ENCODE data around the gene ZBTB4. TPM values are rescaled to one million over a fixed set of nuclear protein-coding genes. Genes with fewer than 3 reads are reported as not detected.

ZBTB4 gene
- polyA plus RNA-seq, 1 donor = 65.6 TPM

DNA sequence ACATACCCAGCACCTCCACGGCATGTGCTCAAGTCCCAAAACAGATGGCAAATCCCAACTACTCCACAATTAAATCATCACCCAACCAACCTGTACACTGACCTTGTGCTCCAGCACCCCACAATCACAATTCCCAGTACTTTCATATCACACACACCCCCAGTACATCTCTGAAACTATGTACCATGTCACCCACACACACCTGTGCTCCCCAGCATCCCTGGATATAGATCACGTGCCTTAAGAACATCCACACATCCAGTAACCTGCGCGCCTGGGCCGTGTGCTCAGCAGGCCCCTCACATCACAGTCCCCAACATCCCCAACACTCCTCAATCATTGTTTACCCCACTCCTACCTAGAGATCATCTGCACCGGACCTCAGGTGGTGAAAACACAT is 69.7 kb downstream of the ZBTB4 start:
- H3K36me3 ChIP-seq (ENCODE audit: control insufficient read depth, insufficient read depth, low read length) = peaks cover 7% of the 10 kb centered on the region
- WGBS (ENCODE audit: insufficient coverage, low lambda C conversion rate) = no CpG with 5 or more reads among the region's 6 CpGs
- peaks cover 3% of the 10 kb centered on the region for H3K4me1 ChIP-seq (ENCODE audit: control insufficient read depth, insufficient read depth, low read length)
- no peaks in the 10 kb centered on the region for H3K9me3 ChIP-seq (ENCODE audit: control insufficient read depth, low read depth, low read length)
- H3K27ac ChIP-seq (ENCODE audit: low read length) = no peak overlapping the region
- no peak for DNase-seq
- peaks cover 51% of the 10 kb centered on the region for H3K27me3 ChIP-seq (ENCODE audit: control insufficient read depth, insufficient read depth, low read length)
- no peak overlapping the region for H3K4me3 ChIP-seq (ENCODE audit: low read length)

Other genes starting within 250 kb of the ZBTB4 start
- 44.5 TPM for gene DVL2, start 245.1 kb downstream of the ZBTB4 start, polyA plus RNA-seq
- 45.4 TPM for gene PHF23, start 240.2 kb downstream of the ZBTB4 start, polyA plus RNA-seq
- gene GABARAP, start 237.2 kb downstream of the ZBTB4 start, polyA plus RNA-seq = 724 TPM
- gene CTDNEP1, start 227.9 kb downstream of the ZBTB4 start, polyA plus RNA-seq = 124 TPM
- gene ELP5, start 227.4 kb downstream of the ZBTB4 start, polyA plus RNA-seq = 45.8 TPM
- gene CLDN7, start 217.2 kb downstream of the ZBTB4 start, polyA plus RNA-seq = 250 TPM
- gene SLC2A4, start 197.9 kb downstream of the ZBTB4 start, polyA plus RNA-seq = 1.1 TPM
- 2.8 TPM for gene YBX2, start 185.0 kb downstream of the ZBTB4 start, polyA plus RNA-seq
- gene EIF5A, start 172.0 kb downstream of the ZBTB4 start, polyA plus RNA-seq = 263 TPM
- 53.0 TPM for gene GPS2, start 164.3 kb downstream of the ZBTB4 start, polyA plus RNA-seq
- gene NEURL4, start 150.3 kb downstream of the ZBTB4 start, polyA plus RNA-seq = 28.7 TPM
- gene ACAP1, start 143.1 kb downstream of the ZBTB4 start, polyA plus RNA-seq = 12.2 TPM
- gene KCTD11, start 127.5 kb downstream of the ZBTB4 start, polyA plus RNA-seq = 8.2 TPM
- gene TMEM95, start 124.5 kb downstream of the ZBTB4 start, polyA plus RNA-seq = 0.04 TPM
- 7.4 TPM for gene TNK1, start 98.5 kb downstream of the ZBTB4 start, polyA plus RNA-seq
- 16.9 TPM for gene PLSCR3, start 85.1 kb downstream of the ZBTB4 start, polyA plus RNA-seq
- 187 TPM for gene TMEM256, start 75.5 kb downstream of the ZBTB4 start, polyA plus RNA-seq
- gene NLGN2, start 71.8 kb downstream of the ZBTB4 start, polyA plus RNA-seq = 12.9 TPM
- not detected for gene SPEM1, start 59.3 kb downstream of the ZBTB4 start, polyA plus RNA-seq
- not detected for gene SPEM2, start 54.0 kb downstream of the ZBTB4 start, polyA plus RNA-seq
- gene SPEM3, start 50.8 kb downstream of the ZBTB4 start, polyA plus RNA-seq = not detected
- gene TMEM102, start 44.2 kb downstream of the ZBTB4 start, polyA plus RNA-seq = 7.5 TPM
- 1.3 TPM for gene FGF11, start 40.1 kb downstream of the ZBTB4 start, polyA plus RNA-seq
- 7.4 TPM for gene CHRNB1, start 34.6 kb downstream of the ZBTB4 start, polyA plus RNA-seq
- gene SLC35G6, start 1.8 kb upstream of the ZBTB4 start, polyA plus RNA-seq = 0.52 TPM
- 98.7 TPM for gene POLR2A, start 4.7 kb upstream of the ZBTB4 start, polyA plus RNA-seq
- gene TNFSF12, start 69.4 kb upstream of the ZBTB4 start, polyA plus RNA-seq = 32.7 TPM
- 23.4 TPM for gene TNFSF13, start 79.1 kb upstream of the ZBTB4 start, polyA plus RNA-seq
- gene SENP3, start 82.3 kb upstream of the ZBTB4 start, polyA plus RNA-seq = 47.7 TPM
- gene CD68, start 100.0 kb upstream of the ZBTB4 start, polyA plus RNA-seq = 512 TPM
- 105 TPM for gene MPDU1, start 104.2 kb upstream of the ZBTB4 start, polyA plus RNA-seq
- gene SOX15, start 110.5 kb upstream of the ZBTB4 start, polyA plus RNA-seq = 2.0 TPM
- gene FXR2, start 135.3 kb upstream of the ZBTB4 start, polyA plus RNA-seq = 28.2 TPM
- 327 TPM for gene SAT2, start 148.2 kb upstream of the ZBTB4 start, polyA plus RNA-seq
- gene SHBG, start 150.5 kb upstream of the ZBTB4 start, polyA plus RNA-seq = 23.6 TPM
- gene ATP1B2, start 171.3 kb upstream of the ZBTB4 start, polyA plus RNA-seq = 4.8 TPM
- 49.7 TPM for gene TP53, start 207.9 kb upstream of the ZBTB4 start, polyA plus RNA-seq
- 7.9 TPM for gene WRAP53, start 208.8 kb upstream of the ZBTB4 start, polyA plus RNA-seq
- 7.4 TPM for gene EFNB3, start 225.6 kb upstream of the ZBTB4 start, polyA plus RNA-seq
- gene DNAH2, start 238.1 kb upstream of the ZBTB4 start, polyA plus RNA-seq = 0.09 TPM

All from large intestine (tissue), 3 donors.